NCI-H345 treated with DMSO at 0.1 percent for 48 hours (cell line): ENCODE data around the gene ZNF296.

ENCODE experiments used
- DNase-seq: peaks from one replicate; lab custom pipeline; 2025; ENCODE audit not compliant: unreplicated experiment; lab: John Stamatoyannopoulos, UW

The ZNF296 gene

GRCh38 chr19:45061965-45062364, 14.3 kb downstream of the ZNF296 start:
- DNase-seq: no peak

- peak; percentile 2 for DNase-seq
These were observed 16.9 kb downstream of the ZNF296 start for GRCh38 chr19:45059258-45059965.

- no peak for DNase-seq
These were observed 17.6 kb downstream of the ZNF296 start for GRCh38 chr19:45058622-45059159.

- DNase-seq: no peak
These were observed 18.8 kb downstream of the ZNF296 start for GRCh38 chr19:45057444-45057843.

- no peak for DNase-seq
These were observed 19.4 kb downstream of the ZNF296 start for GRCh38 chr19:45056831-45057230.

- DNase-seq: no peak
These were observed 24.2 kb downstream of the ZNF296 start for GRCh38 chr19:45051929-45052579.

- no peak for DNase-seq
These were observed 26.2 kb downstream of the ZNF296 start for GRCh38 chr19:45050036-45050435.

- DNase-seq: no peak
These were observed 27.1 kb downstream of the ZNF296 start for GRCh38 chr19:45049073-45049736.

- no peak for DNase-seq
These were observed 29.0 kb downstream of the ZNF296 start for GRCh38 chr19:45047188-45047797.

- no peak for DNase-seq
These were observed 29.9 kb downstream of the ZNF296 start for GRCh38 chr19:45046355-45046754.

- no peak for DNase-seq
These were observed 30.5 kb downstream of the ZNF296 start for GRCh38 chr19:45045671-45046353.

GRCh38 chr19:45041125-45041524, 35.2 kb downstream of the ZNF296 start:
- DNase-seq: no peak

GRCh38 chr19:45040059-45040771, 36.1 kb downstream of the ZNF296 start:
- no peak for DNase-seq

- DNase-seq: peak; percentile 41
These were observed 37.1 kb downstream of the ZNF296 start, which contains the start of gene CLASRP for GRCh38 chr19:45038931-45039893. Gene CLASRP (plus strand): TSS chr19:45039045. CDS start chr19:45040213, 1,168 bp downstream.

GRCh38 chr19:45037393-45038169, 38.7 kb downstream of the ZNF296 start:
- DNase-seq: no peak

GRCh38 chr19:45035755-45036154, 40.5 kb downstream of the ZNF296 start:
- no peak for DNase-seq

- no peak for DNase-seq
These were observed 43.9 kb downstream of the ZNF296 start for GRCh38 chr19:45032421-45032820.

- no peak for DNase-seq
These were observed 45.5 kb downstream of the ZNF296 start for GRCh38 chr19:45030825-45031224.
